Measurements from ENCODE around the gene GUCA1C. TPM values are rescaled to one million over a fixed set of nuclear protein-coding genes. Genes with fewer than 3 reads are reported as not detected.

The GUCA1C gene
- total RNA-seq, 4 donors from 2014 or later = not detected

DNA sequence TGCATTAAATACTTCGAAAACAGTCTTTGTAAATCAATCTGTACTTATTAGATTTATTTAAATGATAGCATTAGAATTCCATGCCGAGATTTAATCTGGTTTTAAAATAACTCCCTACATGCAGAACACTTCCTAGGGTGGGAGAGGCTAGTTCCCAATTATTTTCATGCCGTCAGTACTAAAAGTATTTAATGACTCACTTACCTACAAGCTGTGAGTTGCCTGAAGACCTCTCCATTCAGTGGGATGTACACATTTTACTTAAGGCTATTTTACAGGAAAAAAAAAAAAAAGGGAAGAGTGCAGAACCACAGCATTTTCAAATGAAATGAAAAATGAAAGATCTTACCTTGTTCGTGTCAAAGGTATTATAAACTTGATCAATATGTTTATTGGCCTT lies 469 bp downstream of the GUCA1C start:
- Histone ChIP-seq H3K9me3 (no peaks in the 10 kb centered on the region), H3K36me3 (no peaks in the 10 kb centered on the region), H3K27me3 (no peaks in the 10 kb centered on the region), H3K27ac (no peak overlapping the region), H3K4me1 (no peaks in the 10 kb centered on the region), H3K4me3 (replicated peaks in 1 of 3) (no peak overlapping the region)
- WGBS, 2 donors = 84 to 86% methylated on average over 4 of the region's 4 CpGs
- TF ChIP-seq, protein P1, sequence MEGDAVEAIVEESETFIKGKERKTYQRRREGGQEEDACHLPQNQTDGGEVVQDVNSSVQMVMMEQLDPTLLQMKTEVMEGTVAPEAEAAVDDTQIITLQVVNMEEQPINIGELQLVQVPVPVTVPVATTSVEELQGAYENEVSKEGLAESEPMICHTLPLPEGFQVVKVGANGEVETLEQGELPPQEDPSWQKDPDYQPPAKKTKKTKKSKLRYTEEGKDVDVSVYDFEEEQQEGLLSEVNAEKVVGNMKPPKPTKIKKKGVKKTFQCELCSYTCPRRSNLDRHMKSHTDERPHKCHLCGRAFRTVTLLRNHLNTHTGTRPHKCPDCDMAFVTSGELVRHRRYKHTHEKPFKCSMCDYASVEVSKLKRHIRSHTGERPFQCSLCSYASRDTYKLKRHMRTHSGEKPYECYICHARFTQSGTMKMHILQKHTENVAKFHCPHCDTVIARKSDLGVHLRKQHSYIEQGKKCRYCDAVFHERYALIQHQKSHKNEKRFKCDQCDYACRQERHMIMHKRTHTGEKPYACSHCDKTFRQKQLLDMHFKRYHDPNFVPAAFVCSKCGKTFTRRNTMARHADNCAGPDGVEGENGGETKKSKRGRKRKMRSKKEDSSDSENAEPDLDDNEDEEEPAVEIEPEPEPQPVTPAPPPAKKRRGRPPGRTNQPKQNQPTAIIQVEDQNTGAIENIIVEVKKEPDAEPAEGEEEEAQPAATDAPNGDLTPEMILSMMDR (IDR thresholded peaks at IDR 0.05) = no peak
- no peak for TF ChIP-seq POLR2A (IDR thresholded peaks at IDR 0.05)
- intact Hi-C loops (cut with DNase I) = no loop called here
- no peak for DNase-seq

DNA sequence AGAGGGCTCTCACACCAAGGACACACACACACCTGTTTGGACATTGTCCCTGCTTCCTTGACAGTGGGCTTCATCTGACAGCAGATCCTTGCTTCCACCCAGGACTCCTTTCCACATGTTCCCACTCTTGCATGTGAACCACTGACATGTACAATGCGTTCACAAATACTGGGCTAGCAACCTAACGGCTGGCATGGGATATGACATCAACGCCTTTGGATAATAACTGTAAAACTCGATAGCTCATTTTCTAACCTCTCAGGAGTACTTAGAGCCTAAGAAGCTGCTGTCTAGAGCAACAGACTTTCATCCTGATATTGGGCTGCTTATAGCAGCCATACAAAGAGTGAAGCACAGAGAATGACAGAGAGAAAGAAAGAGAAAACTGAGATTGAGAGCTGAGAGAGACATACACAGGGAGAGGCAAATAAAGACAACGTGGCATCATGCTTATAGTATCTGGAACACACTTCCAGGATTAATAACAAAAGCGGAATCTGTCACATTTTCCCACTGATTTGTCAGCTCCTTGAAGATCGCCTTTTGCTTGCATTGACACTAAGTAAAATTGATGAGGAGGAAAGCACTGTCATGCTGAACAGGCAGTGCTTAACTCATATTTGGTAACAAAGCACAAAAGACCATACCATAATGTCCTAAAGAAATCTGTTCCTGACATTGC lies 1.7 kb downstream of the GUCA1C start:
- intact Hi-C loops (cut with DNase I) = no loop called here
- 72 to 75% methylated on average over 7 of the region's 7 CpGs for WGBS, 2 donors
- Histone ChIP-seq H3K27ac (no peak overlapping the region), H3K36me3 (no peaks in the 10 kb centered on the region), H3K9me3 (no peaks in the 10 kb centered on the region), H3K27me3 (no peaks in the 10 kb centered on the region), H3K4me1 (no peaks in the 10 kb centered on the region), H3K4me3 (replicated peaks in 1 of 3) (no peak overlapping the region)
- no peak for DNase-seq
- TF ChIP-seq POLR2A (IDR thresholded peaks at IDR 0.05) = no peak
- TF ChIP-seq, protein P1 (IDR thresholded peaks at IDR 0.05) = no peak

DNA sequence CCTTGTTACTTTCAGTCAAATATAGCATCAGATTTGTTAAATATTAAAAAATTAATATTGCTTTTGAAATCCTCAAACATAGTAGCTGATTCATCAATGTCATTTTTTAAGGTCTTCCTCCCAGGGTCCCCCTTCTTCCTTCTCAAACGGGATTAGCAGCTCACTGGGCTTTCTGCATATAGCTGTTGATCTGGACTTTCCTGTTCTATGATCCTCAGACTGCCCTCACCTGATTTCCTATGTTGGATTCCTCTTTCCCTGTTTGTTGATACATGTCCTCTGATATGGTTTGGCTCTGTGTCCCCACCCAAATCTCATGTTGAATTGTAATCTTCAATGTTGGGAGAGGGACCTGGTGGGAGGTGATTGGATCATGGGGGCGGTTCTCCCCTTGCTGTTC lies 5.8 kb downstream of the GUCA1C start:
- no peak overlapping the region for H3K27ac ChIP-seq
- intact Hi-C loops (cut with DNase I) = no loop called here
- H3K9me3 ChIP-seq = no peaks in the 10 kb centered on the region
- 63 to 71% methylated on average over 2 of the region's 2 CpGs for WGBS, 2 donors
- no peak overlapping the region for H3K4me3 ChIP-seq (replicated peaks in 1 of 3)
- H3K27me3 ChIP-seq = no peaks in the 10 kb centered on the region
- H3K36me3 ChIP-seq = no peaks in the 10 kb centered on the region
- H3K4me1 ChIP-seq = no peaks in the 10 kb centered on the region
- DNase-seq = no peak
- TF ChIP-seq, protein P1 (IDR thresholded peaks at IDR 0.05) = no peak
- no peak for TF ChIP-seq POLR2A (IDR thresholded peaks at IDR 0.05)

DNA sequence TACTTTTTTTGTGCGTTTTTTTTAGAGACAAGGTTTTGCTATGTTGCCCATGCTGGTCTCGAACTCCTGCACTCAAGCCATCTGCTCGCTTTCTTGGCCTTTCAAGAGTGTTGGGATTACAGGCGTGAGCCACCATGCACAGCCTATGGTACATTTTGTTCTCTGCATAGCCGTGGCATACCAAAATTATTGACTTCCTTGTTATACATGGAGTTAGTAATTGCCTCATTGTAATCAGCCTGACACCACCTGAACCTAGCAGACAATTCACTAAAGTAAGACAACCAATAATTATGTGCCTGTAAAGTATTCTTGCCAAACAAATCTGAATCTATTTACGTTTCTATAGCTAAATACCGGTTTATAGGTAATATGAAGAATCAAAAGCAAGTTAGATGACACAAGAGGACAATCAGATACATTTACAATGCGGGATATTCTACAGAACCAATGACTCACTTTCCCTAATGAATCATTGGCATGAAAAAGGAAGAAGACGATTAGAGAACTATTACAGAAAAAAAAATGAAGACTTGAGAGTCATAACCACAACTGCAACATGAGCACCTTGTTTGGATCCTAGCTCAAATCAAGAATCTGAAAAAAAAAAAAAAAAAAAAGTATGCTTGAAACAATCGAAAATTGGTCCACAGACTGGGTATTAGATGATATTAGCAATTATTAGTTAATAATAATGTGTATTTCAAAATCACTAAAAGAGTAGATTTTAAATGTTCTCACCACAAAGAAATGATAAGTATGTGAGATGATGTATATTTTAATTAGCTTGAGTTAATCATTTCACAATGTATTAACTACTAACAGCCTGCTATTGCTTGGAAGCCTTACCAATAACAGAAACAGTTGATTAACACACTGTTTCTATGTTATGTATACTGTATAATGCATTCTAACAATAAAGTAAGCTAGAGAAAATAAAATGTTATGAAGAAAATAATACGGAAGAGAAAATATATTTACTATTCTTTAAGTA lies 7.1 kb downstream of the GUCA1C start:
- Histone ChIP-seq H3K36me3 (no peaks in the 10 kb centered on the region), H3K9me3 (no peaks in the 10 kb centered on the region), H3K4me1 (no peaks in the 10 kb centered on the region), H3K27ac (no peak overlapping the region), H3K4me3 (replicated peaks in 1 of 3) (no peak overlapping the region), H3K27me3 (no peaks in the 10 kb centered on the region)
- no peak for DNase-seq
- no peak for TF ChIP-seq POLR2A (IDR thresholded peaks at IDR 0.05)
- TF ChIP-seq, protein P1 (IDR thresholded peaks at IDR 0.05) = no peak
- intact Hi-C loops (cut with DNase I) = no loop called here
- 86 to 88% methylated on average over 11 of the region's 11 CpGs for WGBS, 2 donors

Data from thyroid gland (tissue), 4 donors.